WTC11 (cell line): ENCODE results near the gene GPRC6A. TPM values are rescaled to one million over a fixed set of nuclear protein-coding genes. Genes with fewer than 3 reads are reported as not detected.

ENCODE experiments used
- ATAC-seq: fragments of 200-7000 bp; cut with Tn5 transposase; 2 replicates; pipeline ENCODE4 v1.10.0; 2021; ENCODE audit warnings: mild to moderate bottlenecking, moderate library complexity
- CTCF ChIA-PET: fragments of 300-600 bp; sonication (Branson Sonifier 250); formaldehyde crosslinking; loops from one replicate; lab custom pipeline; 2021; ENCODE audit warnings: antibody characterized with exemption; lab: Charles Lee
- POLR2A ChIA-PET: fragments of 350-600 bp; sonication (Branson Sonifier 250); formaldehyde crosslinking; loops from one replicate; lab custom pipeline; 2021; ENCODE audit warnings: antibody characterized with exemption; lab: Charles Lee
- DNase-seq: peaks from one replicate; pipeline ENCODE4 v3.0.0; 2021; ENCODE audit warnings: low spot score
- H3K27ac Mint-ChIP-seq: 2 replicates; pipeline ENCODE4 v1.8.0; 2021; ENCODE audit warnings: mixed read lengths
- H3K27me3 Mint-ChIP-seq: 2 replicates; pipeline ENCODE4 v1.8.0; 2021; ENCODE audit warnings: low read depth, mild to moderate bottlenecking, moderate library complexity, mixed read lengths
- H3K36me3 Mint-ChIP-seq: 2 replicates; pipeline ENCODE4 v1.8.0; 2021; ENCODE audit warnings: mixed read lengths
- H3K4me1 Mint-ChIP-seq: 2 replicates; pipeline ENCODE4 v1.8.0; 2022; ENCODE audit warnings: mixed read lengths
- H3K4me3 Mint-ChIP-seq: 2 replicates; pipeline ENCODE4 v1.8.0; 2021; ENCODE audit warnings: mild to moderate bottlenecking, moderate library complexity, mixed read lengths
- H3K9me3 Mint-ChIP-seq: 2 replicates; pipeline ENCODE4 v1.8.0; 2021; ENCODE audit warnings: mixed read lengths
- AR ChIP-seq: fragments of 250-450 bp; sonication (Bioruptor Pico); IDR thresholded peaks from 2 replicates; pipeline ENCODE4 v1.9.0; 2021; ENCODE audit warnings: mild to moderate bottlenecking
- ATF2 ChIP-seq: sonication (generic); formaldehyde crosslinking; IDR thresholded peaks from 2 replicates; pipeline ENCODE4 v1.8.1; 2022; ENCODE audit warnings: low read depth, missing genetic modification reagents, borderline replicate concordance
- CREM ChIP-seq: sonication (generic); formaldehyde crosslinking; IDR thresholded peaks from 2 replicates; pipeline ENCODE4 v1.8.1; 2022; ENCODE audit warnings: mild to moderate bottlenecking, missing genetic modification reagents, moderate library complexity
- CTCF ChIP-seq: fragments of 200-600 bp; IDR thresholded peaks from 2 replicates; pipeline ENCODE4 v1.8.0; 2022; ENCODE audit warnings: antibody characterized with exemption
- E2F1 ChIP-seq: sonication (generic); formaldehyde crosslinking; IDR thresholded peaks from 2 replicates; pipeline ENCODE4 v1.8.0; 2022; ENCODE audit warnings: mild to moderate bottlenecking, missing genetic modification reagents
- ERG ChIP-seq: fragments of 250-450 bp; sonication (Bioruptor Pico); IDR thresholded peaks from 2 replicates; pipeline ENCODE4 v1.8.0; 2021; ENCODE audit warnings: mild to moderate bottlenecking
- ESRRA ChIP-seq: sonication (generic); formaldehyde crosslinking; IDR thresholded peaks from 2 replicates; pipeline ENCODE4 v1.8.1; 2022; ENCODE audit warnings: mild to moderate bottlenecking, missing genetic modification reagents, borderline replicate concordance
- FOXK1 ChIP-seq: sonication (generic); formaldehyde crosslinking; IDR thresholded peaks from 2 replicates; pipeline ENCODE4 v1.8.0; 2022; ENCODE audit warnings: mild to moderate bottlenecking, moderate library complexity, missing genetic modification reagents
- GABPB1 ChIP-seq: sonication (generic); formaldehyde crosslinking; IDR thresholded peaks from 2 replicates; pipeline ENCODE4 v1.8.1; 2023; ENCODE audit warnings: mild to moderate bottlenecking, missing genetic modification reagents
- JAZF1 ChIP-seq: fragments of 250-450 bp; sonication (Bioruptor Pico); IDR thresholded peaks from 2 replicates; pipeline ENCODE4 v1.9.0; 2021; ENCODE audit warnings: moderate library complexity, mild to moderate bottlenecking, inconsistent platforms
- NFYB ChIP-seq: sonication (generic); formaldehyde crosslinking; conservative IDR thresholded peaks from 2 replicates; pipeline ENCODE4 v1.8.0; 2022; ENCODE audit warnings: low read depth, missing genetic modification reagents
- SOX15 ChIP-seq: fragments of 250-450 bp; sonication (Bioruptor Pico); IDR thresholded peaks from 2 replicates; pipeline ENCODE4 v1.9.0; 2021; ENCODE audit warnings: mild to moderate bottlenecking
- STAT6 ChIP-seq: sonication (generic); formaldehyde crosslinking; conservative IDR thresholded peaks from 2 replicates; pipeline ENCODE4 v1.8.1; 2023; ENCODE audit warnings: mild to moderate bottlenecking, low read depth, missing genetic modification reagents, moderate library complexity
- TCF7 ChIP-seq: sonication (generic); formaldehyde crosslinking; IDR thresholded peaks from 2 replicates; pipeline ENCODE4 v1.8.0; 2022; ENCODE audit warnings: mild to moderate bottlenecking, low read depth, missing genetic modification reagents, moderate library complexity
- ZNF232 ChIP-seq: sonication (generic); formaldehyde crosslinking; IDR thresholded peaks from 2 replicates; pipeline ENCODE4 v1.8.0; 2022; ENCODE audit warnings: mild to moderate bottlenecking, missing genetic modification reagents
- ZNF532 ChIP-seq: fragments of 250-450 bp; sonication (Bioruptor Pico); IDR thresholded peaks from 2 replicates; pipeline ENCODE4 v1.9.0; 2021; ENCODE audit warnings: mild to moderate bottlenecking, borderline replicate concordance
- total RNA-seq: library from RNA; stranded (reverse); gene quantifications from 3 replicates; pipeline ENCODE4 v1.2.3, GENCODE V29; 2021

GPRC6A gene
- total RNA-seq, 1 experiment from 2014 or later = 0.17 TPM

GRCh38 chr6:116745176-116745575, 83.7 kb downstream of the GPRC6A start:
- H3K27ac Mint-ChIP-seq = no peak overlapping the region
- H3K4me1 Mint-ChIP-seq = 0 out of 2 replicates have a peak, but pooled peaks cover 2% of the 10 kb centered on the region
- peaks cover 23% of the 10 kb centered on the region for H3K9me3 Mint-ChIP-seq
- CTCF ChIA-PET = no interaction called here
- no peaks in the 10 kb centered on the region; the same call in 1 of the 2 replicates for H3K36me3 Mint-ChIP-seq
- H3K4me3 Mint-ChIP-seq = no peak overlapping the region
- H3K27me3 Mint-ChIP-seq = no peaks in the 10 kb centered on the region; the same call in 1 of the 2 replicates
- DNase-seq (no peak), ATAC-seq (no peak)
- TF ChIP-seq NFYB (CRISPR knock-in tag) (no peak), CREM (CRISPR knock-in tag) (no peak), ESRRA (CRISPR knock-in tag) (no peak), TCF7 (CRISPR knock-in tag) (no peak), CTCF (no peak), ZNF232 (CRISPR knock-in tag) (no peak), AR (CRISPR knock-in tag) (no peak), JAZF1 (no peak), ZNF532 (CRISPR knock-in tag) (no peak), FOXK1 (CRISPR knock-in tag) (no peak), GABPB1 (CRISPR knock-in tag) (no peak), STAT6 (CRISPR knock-in tag) (no peak), E2F1 (CRISPR knock-in tag) (no peak), SOX15 (CRISPR knock-in tag) (no peak), ATF2 (no peak), ERG (CRISPR knock-in tag) (no peak)
- POLR2A ChIA-PET = no interaction called here
